SKM-1 (cell line): ENCODE results near the gene B2M.
A peak's percentile ranks its signal among the peaks of the same experiment; 100 is the strongest.
"Not testable (repeated sequence)": the region's sequence is repeated elsewhere in the genome, so short reads cannot be mapped to it uniquely, and the experiment has no call there.

Experiments
- DNase-seq: peaks from one replicate; lab custom pipeline; 2025; ENCODE audit not compliant: unreplicated experiment; lab: John Stamatoyannopoulos, UW

Gene B2M

GRCh38 chr15:44720460-44721176 is 9.3 kb downstream of the B2M start:
- DNase-seq = no peak

- DNase-seq = no peak
These were observed 10.7 kb downstream of the B2M start for GRCh38 chr15:44722011-44722410.

- no peak for DNase-seq
These were observed 14.8 kb downstream of the B2M start for GRCh38 chr15:44726136-44726535.

GRCh38 chr15:44726568-44727484 is 15.5 kb downstream of the B2M start:
- DNase-seq = peak; percentile 72

GRCh38 chr15:44727485-44728231 is 16.3 kb downstream of the B2M start:
- DNase-seq = no peak

- DNase-seq = not testable (repeated sequence)
These were observed 16.9 kb downstream of the B2M start for GRCh38 chr15:44728232-44728575.

- peak; percentile 100 for DNase-seq
These were observed 17.5 kb downstream of the B2M start for GRCh38 chr15:44728576-44729407.

- no peak for DNase-seq
These were observed 18.3 kb downstream of the B2M start for GRCh38 chr15:44729408-44730127.

- DNase-seq = no peak
These were observed 23.6 kb downstream of the B2M start for GRCh38 chr15:44734839-44735481.

- DNase-seq = peak; percentile 47
These were observed 24.3 kb downstream of the B2M start for GRCh38 chr15:44735482-44736180.

- DNase-seq = no peak
These were observed 25.0 kb downstream of the B2M start, which contains the start of gene TRIM69 for GRCh38 chr15:44736181-44736765. TRIM69 (plus strand) TSS chr15:44736528; CDS start chr15:44736705, 177 bp downstream.

GRCh38 chr15:44738340-44738984 is 27.1 kb downstream of the B2M start:
- peak; percentile 47 for DNase-seq

GRCh38 chr15:44739222-44739847 is 28.0 kb downstream of the B2M start:
- DNase-seq = not testable (repeated sequence)

- DNase-seq = not testable (repeated sequence)
These were observed 32.1 kb downstream of the B2M start for GRCh38 chr15:44743454-44743853.

- no peak for DNase-seq
These were observed 42.0 kb downstream of the B2M start for GRCh38 chr15:44753345-44753744.

GRCh38 chr15:44763187-44763586 is 51.9 kb downstream of the B2M start:
- no peak for DNase-seq

GRCh38 chr15:44763848-44764247 is 52.5 kb downstream of the B2M start:
- no peak for DNase-seq
